IPS-18c (cell line): ENCODE results near the gene SPDYE16.
"Not testable (repeated sequence)": the region's sequence is repeated elsewhere in the genome, so short reads cannot be mapped to it uniquely, and the experiment has no call there.

Experiments
- H3K4me3 ChIP-seq: 2 replicates; pipeline ENCODE4 v1.7.0; 2013; ENCODE audit warnings: low read depth, mild to moderate bottlenecking, low read length, moderate library complexity; ENCODE audit not compliant: insufficient read depth
- H3K9me3 ChIP-seq: one replicate; pipeline ENCODE4 v1.6.1; 2013; ENCODE audit warnings: mild to moderate bottlenecking, low read length, moderate library complexity; ENCODE audit not compliant: control insufficient read depth, insufficient read depth

SPDYE16 gene

GRCh38 chr7:76509931-76510877 is 32.9 kb downstream of the SPDYE16 start, which contains the start of gene UPK3B:
Gene UPK3B (plus strand): TSS chr7:76510552. CDS start chr7:76510653, 101 bp downstream.
- H3K4me3 ChIP-seq = peak within 1 kb of the TSS; percentile 20
- H3K9me3 ChIP-seq = no peaks in the 10 kb centered on the region

DNA sequence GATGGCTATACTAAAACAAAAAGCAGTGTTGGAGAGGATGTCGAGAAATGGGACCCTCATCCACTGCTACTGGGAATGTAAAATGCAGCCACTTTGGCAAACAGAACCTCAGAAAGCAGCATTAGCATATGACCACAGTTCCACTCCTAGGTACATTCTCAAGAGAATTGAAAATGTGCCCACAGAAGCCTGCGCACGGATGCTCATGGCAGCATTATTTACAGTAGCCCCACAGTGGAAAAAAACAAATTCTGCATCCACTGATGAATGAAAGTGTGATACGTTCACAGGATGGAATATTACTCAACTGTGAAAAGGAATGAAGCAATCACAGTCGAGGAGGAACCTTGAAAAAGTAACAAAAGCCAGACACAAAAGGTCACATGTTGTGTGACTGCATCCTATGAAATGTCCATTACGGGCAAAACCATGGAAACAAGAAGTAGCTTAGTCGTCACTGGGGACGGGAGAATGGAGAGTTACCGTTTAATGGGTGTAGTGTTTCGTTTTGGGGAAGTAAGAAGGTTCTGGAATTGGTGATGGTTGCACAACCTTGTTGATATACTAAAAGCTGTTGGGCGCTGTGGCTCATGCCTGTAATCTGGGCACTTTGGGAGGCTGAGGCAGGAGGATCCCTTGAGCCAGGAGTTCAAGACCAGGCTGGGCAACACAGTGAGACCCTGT is 35.2 kb downstream of the SPDYE16 start:
- H3K9me3 ChIP-seq = no peaks in the 10 kb centered on the region
- H3K4me3 ChIP-seq = no peak overlapping the region

DNA sequence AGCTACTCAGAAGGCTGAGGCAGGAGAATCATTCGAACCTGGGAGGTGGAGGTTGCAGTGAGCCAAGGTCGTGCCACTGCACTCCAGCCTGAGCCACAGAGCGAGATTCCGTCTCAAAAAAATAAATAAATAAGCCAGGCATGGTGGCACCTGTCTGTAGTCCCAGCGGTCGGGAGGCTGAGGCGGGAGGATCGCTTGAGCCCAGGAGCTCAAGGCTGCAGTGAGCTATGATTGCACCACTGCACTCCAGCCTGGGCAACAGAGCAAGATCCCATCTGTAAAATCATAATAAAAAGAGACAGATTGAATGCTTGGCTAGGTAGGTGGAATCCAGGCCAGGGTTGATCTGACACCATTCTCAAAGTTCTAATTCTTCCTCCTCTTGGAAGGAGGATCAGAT is 36.5 kb downstream of the SPDYE16 start:
- H3K9me3 ChIP-seq, H3K4me3 ChIP-seq: not testable (repeated sequence)

GRCh38 chr7:76506081-76506440 is 37.0 kb downstream of the SPDYE16 start:
- Histone ChIP-seq H3K4me3 (no peak overlapping the region), H3K9me3 (no peaks in the 10 kb centered on the region)

DNA sequence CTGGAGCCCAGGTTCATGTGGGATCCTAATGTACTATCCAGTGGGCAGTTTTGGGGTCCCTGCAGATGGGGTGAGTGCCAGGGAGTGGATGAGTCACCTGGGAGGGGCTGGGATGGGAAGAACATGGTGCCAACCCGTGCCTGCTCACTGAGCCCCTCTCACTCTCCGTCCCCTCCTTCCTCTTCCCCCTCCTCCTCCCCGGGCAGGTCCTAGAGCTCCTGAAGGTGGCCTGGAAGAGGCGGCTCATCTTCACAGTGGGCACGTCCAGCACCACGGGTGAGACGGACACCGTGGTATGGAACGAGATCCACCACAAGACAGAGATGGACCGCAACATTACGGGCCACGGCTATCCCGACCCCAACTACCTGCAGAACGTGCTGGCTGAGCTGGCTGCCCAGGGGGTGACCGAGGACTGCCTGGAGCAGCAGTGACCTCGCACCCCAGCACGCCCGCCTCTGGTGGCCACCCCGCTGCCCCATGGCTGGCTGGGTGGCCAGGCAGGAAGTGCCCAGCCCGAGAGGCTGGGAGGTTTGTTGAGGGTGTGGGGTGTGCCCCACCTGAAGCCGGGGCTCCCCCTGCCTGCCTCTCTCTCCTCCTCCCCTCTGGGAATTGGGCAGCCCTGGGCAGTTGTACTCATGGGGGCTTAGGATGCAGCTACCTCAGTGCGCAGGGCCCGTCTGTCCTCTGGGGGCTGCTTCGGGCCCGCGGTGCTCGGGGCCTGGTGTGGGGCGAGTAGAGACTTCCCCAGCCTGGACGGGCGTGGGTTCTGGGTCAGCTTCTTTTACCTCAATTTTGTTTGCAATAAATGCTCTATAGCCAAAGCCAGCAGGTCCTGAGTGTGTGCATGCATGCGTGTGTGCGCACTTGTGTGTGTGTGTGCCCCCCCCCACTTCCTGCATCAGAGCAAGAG is 37.7 kb downstream of the SPDYE16 start:
- H3K4me3 ChIP-seq = no peak overlapping the region
- no peaks in the 10 kb centered on the region for H3K9me3 ChIP-seq

DNA sequence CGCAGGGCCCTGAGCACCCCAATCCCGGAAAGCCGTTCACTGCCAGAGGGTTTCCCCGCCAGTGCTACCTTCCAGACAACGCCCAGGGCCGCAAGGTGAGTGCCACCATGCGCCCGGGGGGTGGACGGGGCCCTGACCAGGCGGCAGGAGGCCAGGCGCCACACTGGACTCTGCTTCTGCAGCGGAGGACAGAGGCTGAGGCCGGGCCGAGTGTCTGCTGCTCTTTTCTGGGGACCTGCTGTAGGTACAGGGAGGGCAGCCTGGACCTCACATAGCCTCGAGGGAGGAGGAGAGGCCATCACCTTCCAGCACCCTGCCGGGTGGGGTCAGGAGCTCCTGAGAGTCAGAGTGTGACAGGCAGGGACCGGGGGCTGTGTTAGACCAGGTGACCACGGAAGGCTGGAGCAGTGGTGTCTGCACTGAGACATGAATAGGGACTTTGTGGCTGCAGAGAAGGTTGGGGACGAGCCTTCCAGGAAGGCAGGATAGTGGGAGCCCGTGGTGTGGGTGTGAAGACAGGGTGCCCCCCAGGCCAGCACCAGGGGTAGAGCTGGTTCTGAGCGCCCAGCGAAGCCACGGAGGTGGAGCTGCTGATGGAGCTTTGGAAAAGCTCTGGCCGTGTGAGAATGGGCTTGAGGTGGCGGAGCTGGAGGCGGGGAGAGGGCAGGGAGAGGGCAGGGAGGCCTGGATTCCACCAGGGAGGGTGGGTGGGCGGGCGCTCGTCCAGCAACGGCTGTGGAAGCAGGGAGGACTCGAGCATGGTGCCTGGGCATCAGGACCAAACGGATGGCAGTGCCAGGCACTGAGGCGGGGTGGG is 38.5 kb downstream of the SPDYE16 start:
- H3K9me3 ChIP-seq, H3K4me3 ChIP-seq: not testable (repeated sequence)

- not testable (repeated sequence) for H3K4me3 ChIP-seq, H3K9me3 ChIP-seq
Measured at GRCh38 chr7:76503244-76503643, 39.9 kb downstream of the SPDYE16 start.

- H3K4me3 ChIP-seq, H3K9me3 ChIP-seq: not testable (repeated sequence)
Measured at GRCh38 chr7:76502836-76503235, 40.3 kb downstream of the SPDYE16 start.

- H3K9me3 ChIP-seq, H3K4me3 ChIP-seq: not testable (repeated sequence)
Measured at GRCh38 chr7:76502224-76502623, 40.9 kb downstream of the SPDYE16 start.

DNA sequence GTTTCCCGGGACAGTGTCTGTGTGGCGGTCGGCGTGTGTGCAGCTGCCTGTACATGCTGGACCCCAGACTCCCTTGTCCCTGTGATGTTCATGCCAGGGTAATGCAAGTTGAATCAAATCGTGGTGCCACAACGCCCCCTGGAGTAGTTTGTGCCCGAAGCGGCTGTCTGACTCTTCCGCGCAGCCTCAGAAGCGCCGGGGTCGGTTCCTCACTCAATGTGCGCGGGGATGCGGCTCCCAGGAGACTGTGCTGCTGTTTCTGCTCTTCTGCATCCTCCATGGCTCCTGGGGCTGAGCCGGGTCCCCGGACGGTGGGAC is 43.2 kb downstream of the SPDYE16 start:
- H3K4me3 ChIP-seq, H3K9me3 ChIP-seq: not testable (repeated sequence)

- H3K9me3 ChIP-seq, H3K4me3 ChIP-seq: not testable (repeated sequence)
Measured at GRCh38 chr7:76499201-76499923, 43.7 kb downstream of the SPDYE16 start.

DNA sequence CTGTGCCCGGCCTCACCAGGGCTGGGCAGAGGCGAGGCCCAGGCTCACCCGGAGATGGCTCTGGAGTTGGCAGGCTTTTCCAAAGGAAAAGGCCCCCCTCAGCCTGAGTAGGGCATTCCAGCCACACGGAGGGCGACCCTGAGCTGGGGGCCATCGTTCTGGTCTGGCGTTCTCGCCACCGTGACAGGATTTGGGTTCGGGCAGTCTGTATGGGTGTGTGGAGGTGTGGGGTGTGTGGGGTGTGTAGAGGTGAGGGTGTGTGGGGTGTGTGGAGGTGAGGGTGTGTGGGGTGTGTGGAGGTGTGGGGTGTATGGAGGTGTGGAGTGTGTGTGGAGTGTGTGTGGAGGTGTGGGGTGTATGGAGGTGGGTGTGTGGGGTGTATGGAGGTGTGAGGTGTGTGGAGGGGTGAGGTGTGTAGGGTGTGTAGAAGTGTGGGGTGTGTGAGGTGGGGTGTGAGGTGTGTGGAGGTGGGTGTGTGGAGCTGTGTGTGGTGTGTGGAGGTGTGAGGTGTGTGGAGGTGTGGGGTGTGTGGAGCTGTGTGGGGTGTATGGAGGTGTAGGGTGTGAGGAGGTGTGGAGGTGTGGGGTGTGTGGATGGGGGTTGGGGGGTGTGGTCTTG is 44.4 kb downstream of the SPDYE16 start:
- not testable (repeated sequence) for H3K9me3 ChIP-seq, H3K4me3 ChIP-seq

DNA sequence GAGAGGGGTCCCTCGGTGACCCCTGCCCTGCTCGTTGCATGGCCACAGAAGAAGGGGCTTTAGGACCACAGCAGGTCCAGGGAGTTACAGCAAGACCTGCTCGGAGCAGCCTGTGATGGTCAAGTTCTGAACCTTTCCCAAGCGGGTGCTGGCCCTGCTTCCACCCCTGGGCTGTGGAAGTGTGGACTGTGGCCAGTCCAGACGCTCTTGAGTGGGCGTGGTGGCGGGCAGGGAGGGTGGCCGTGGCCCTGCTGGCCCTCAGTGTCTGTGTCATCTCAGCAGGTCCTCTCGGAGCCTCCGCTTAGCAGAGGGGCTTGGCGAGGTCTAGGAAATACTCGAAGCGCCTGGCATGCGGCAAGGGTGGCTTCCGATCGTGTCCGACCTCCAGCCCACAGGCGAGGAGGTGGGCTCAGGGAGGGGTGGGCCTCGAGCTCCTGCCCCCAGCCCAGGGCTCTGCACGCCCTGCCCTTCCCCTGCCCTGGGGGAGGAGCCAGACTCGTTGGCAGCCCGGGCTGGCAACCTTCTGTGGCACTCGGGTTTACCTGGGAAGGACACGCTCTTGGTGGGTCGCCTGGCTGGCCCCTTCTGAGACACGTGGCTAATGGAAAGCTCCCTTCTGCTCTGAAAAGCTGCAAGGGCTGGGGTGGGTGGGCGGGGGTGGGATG is 45.0 kb downstream of the SPDYE16 start:
- H3K9me3 ChIP-seq, H3K4me3 ChIP-seq: not testable (repeated sequence)

GRCh38 chr7:76495717-76496116 is 47.4 kb downstream of the SPDYE16 start:
- H3K9me3 ChIP-seq, H3K4me3 ChIP-seq: not testable (repeated sequence)

- not testable (repeated sequence) for H3K9me3 ChIP-seq, H3K4me3 ChIP-seq
Measured at GRCh38 chr7:76492139-76492538, 51.0 kb downstream of the SPDYE16 start.
